ENCODE results near the gene PNMA8B.

Gene PNMA8B

DNA sequence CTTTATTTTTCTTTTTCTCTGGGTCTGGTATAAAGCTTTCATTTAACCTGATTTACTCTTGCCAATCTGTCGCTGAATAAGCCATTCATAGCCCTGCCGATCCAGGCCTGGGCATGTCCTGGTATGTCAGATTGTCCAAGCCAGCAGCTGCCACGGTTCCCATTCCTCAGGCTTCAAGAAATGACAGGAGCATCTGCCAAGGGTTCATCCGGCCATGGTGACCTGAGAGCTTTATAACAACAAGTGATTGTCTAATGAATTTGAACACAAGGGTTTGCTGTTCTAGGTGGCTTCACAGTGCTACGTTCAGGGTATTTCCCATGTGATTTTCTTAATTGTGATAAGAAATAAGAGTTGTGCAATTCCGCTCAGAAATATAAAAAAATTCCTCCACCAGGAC, 44.3 kb downstream of the PNMA8B start:
- no peak for DNase-seq

DNA sequence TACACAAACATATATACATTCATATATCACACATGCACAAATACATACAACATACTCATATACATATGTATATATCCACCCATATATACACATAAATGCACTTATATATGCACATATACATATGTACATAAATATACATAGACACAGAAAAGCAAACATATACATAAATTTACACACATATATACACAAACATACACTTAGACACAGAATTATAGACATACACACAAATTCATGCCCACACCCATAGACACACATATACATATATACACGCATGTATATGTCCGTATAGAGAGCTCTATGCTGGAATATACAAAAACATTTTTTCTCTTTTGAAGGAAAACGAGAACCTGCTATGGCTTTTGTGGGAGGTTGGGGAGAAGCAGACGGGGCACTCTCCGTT, 44.9 kb downstream of the PNMA8B start:
- DNase-seq = no peak

GRCh38 chr19:46449228-46449627, 46.4 kb downstream of the PNMA8B start:
- DNase-seq = no peak

- no peak for DNase-seq
These were observed 47.1 kb downstream of the PNMA8B start for GRCh38 chr19:46448601-46449000.

GRCh38 chr19:46447824-46448223, 47.8 kb downstream of the PNMA8B start:
- DNase-seq = no peak

DNA sequence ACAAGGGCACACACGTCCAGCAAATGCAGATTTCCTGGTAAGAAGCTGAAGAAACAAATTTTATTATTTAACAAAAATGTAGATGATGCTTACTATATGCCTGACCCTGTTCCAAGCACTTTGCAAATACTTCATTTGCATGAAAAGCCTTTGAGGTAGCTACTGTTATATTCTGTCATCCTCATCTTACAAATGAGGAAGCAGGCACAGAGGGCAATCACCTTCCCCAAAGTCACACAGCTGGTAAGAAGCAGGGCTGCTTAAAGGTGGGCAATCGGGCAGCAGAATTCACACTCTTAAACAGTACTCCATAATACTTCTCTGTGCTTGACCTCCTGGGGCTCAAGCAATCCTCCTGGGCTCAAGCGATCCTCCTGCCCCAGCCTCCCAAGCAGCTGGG, 48.7 kb downstream of the PNMA8B start:
- no peak for DNase-seq

- no peak for DNase-seq
These were observed 49.6 kb downstream of the PNMA8B start for GRCh38 chr19:46446021-46446420.

GRCh38 chr19:46442808-46443450, 52.7 kb downstream of the PNMA8B start:
- DNase-seq = no peak

- DNase-seq = no peak
These were observed 53.8 kb downstream of the PNMA8B start for GRCh38 chr19:46441866-46442265.
